Testis (tissue), 2 donors: ENCODE measurements around the gene PDS5A.

Source experiments
- POLR2A ChIP-seq: fragments of 450-650 bp; IDR thresholded peaks from one replicate; pipeline ENCODE4 v1.6.1; 2017; ENCODE audit warnings: antibody characterized with exemption, mild to moderate bottlenecking, moderate library complexity
- TF ChIP-seq, protein P1 (sequence below), 3 experiments: fragments of 450-650 bp in 2 of 3; fragments of 200-600 bp in 1 of 3; sonication (generic) in 1 of 3; IDR thresholded peaks; one replicate each; pipeline ENCODE4 v1.5.1; 2016 to 2019; ENCODE audit warnings: antibody characterized with exemption in 3 of 3, mild to moderate bottlenecking in 2 of 3, moderate library complexity in 1 of 3

DNA sequence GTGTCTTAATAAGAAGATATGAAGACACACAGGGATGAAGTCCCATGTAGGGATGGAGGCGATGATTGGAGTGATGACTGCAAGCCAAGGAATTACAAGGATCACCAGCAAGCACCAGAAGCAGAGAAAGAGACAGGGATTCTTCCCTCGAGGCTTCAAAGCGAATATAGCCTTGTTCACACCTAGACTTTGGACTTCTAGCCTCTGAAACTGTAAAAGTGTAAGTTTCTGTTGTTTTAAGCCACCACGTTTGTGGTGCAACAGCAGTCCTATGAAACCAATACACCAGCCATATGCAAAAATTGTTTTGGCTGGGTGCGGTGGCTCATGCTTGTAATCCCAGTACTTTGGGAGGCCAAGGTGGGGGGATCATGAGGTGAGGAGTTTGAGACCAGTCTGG, 9.8 kb upstream of the PDS5A start:
- TF ChIP-seq, protein P1, sequence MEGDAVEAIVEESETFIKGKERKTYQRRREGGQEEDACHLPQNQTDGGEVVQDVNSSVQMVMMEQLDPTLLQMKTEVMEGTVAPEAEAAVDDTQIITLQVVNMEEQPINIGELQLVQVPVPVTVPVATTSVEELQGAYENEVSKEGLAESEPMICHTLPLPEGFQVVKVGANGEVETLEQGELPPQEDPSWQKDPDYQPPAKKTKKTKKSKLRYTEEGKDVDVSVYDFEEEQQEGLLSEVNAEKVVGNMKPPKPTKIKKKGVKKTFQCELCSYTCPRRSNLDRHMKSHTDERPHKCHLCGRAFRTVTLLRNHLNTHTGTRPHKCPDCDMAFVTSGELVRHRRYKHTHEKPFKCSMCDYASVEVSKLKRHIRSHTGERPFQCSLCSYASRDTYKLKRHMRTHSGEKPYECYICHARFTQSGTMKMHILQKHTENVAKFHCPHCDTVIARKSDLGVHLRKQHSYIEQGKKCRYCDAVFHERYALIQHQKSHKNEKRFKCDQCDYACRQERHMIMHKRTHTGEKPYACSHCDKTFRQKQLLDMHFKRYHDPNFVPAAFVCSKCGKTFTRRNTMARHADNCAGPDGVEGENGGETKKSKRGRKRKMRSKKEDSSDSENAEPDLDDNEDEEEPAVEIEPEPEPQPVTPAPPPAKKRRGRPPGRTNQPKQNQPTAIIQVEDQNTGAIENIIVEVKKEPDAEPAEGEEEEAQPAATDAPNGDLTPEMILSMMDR (IDR thresholded peaks at IDR 0.05) = no peak
- no peak for TF ChIP-seq POLR2A
